Natural killer cell (primary cell): Measurements from ENCODE around the gene TMTC2. TPM values are rescaled to one million over a fixed set of nuclear protein-coding genes. Genes with fewer than 3 reads are reported as not detected.

Source experiments
- ATAC-seq, 3 donors: fragments of 150-1000 bp in 2 of 3; fragments of 200-7000 bp in 1 of 3; cut with Tn5 transposase; 1 replicate in 1 of 3; 2 replicates in 2 of 3; pipeline ENCODE4 v1.10.0; 2021; ENCODE audit warnings: mild to moderate bottlenecking in 2 of 3, moderate library complexity in 2 of 3
- DNase-seq, 2 donors: peaks; one replicate each; pipeline versions ENCODE4 v3.0.0 to v3.0.0-alpha.2; 2013 to 2021; ENCODE audit warnings: mixed read lengths in 1 of 2
- H3K27ac ChIP-seq: one replicate; pipeline ENCODE4 v1.5.1; 2013; ENCODE audit warnings: mild to moderate bottlenecking, low read length
- H3K27me3 ChIP-seq: one replicate; pipeline ENCODE4 v1.6.1; 2013; ENCODE audit warnings: low read length; ENCODE audit not compliant: control insufficient read depth, insufficient read depth
- H3K36me3 ChIP-seq: one replicate; pipeline ENCODE4 v1.6.1; 2013; ENCODE audit warnings: low read length; ENCODE audit not compliant: control insufficient read depth, insufficient read depth
- H3K4me1 ChIP-seq: one replicate; pipeline ENCODE4 v1.6.1; 2013; ENCODE audit warnings: low read length; ENCODE audit not compliant: control insufficient read depth, insufficient read depth
- H3K4me3 ChIP-seq: one replicate; pipeline ENCODE4 v1.5.1; 2013; ENCODE audit warnings: low read length
- H3K9me3 ChIP-seq: one replicate; pipeline ENCODE4 v1.6.1; 2013; ENCODE audit warnings: low read length; ENCODE audit not compliant: control insufficient read depth, insufficient read depth
- H3K27ac Mint-ChIP-seq, 2 donors: one replicate each; pipeline ENCODE4 v1.8.0; 2022; ENCODE audit warnings: mild to moderate bottlenecking in 2 of 2, mixed read lengths in 2 of 2, moderate library complexity in 1 of 2
- H3K27me3 Mint-ChIP-seq, 2 donors: one replicate each; pipeline ENCODE4 v1.8.0; 2022; ENCODE audit warnings: low read depth in 2 of 2, mixed read lengths in 2 of 2
- H3K36me3 Mint-ChIP-seq: one replicate; pipeline ENCODE4 v1.8.0; 2022; ENCODE audit warnings: mixed read lengths
- H3K4me1 Mint-ChIP-seq, 2 donors: one replicate each; pipeline ENCODE4 v1.8.0; 2022; ENCODE audit warnings: mixed read lengths in 2 of 2
- H3K4me3 Mint-ChIP-seq: one replicate; pipeline ENCODE4 v1.8.0; 2022; ENCODE audit warnings: mild to moderate bottlenecking, moderate library complexity, mixed read lengths
- H3K9me3 Mint-ChIP-seq, 2 donors: one replicate each; pipeline ENCODE4 v1.8.0; 2022; ENCODE audit warnings: mixed read lengths in 2 of 2
- WGBS: methylation state at CpG from one replicate; pipeline ENCODE4 v1.1.7; 2013; ENCODE audit warnings: missing lambda C conversion rate; ENCODE audit not compliant: insufficient coverage; 5-methylcytosine and 5-hydroxymethylcytosine counted together
- intact Hi-C: fragments of 100-400 bp; cut with micrococcal nuclease; formaldehyde crosslinking; loops from one replicate; pipeline ENCODE4 v1.14.2; 2022
- total RNA-seq, 4 donors: library from RNA; stranded (reverse); fragments of 120-200 nt in 1 of 4; gene quantifications; one replicate each; pipeline versions ENCODE4 v1.2.3 to v1.2.4, GENCODE V29; 2013 to 2022
- TF ChIP-seq, protein P1 (sequence below): fragments of 200-600 bp; IDR thresholded peaks from one replicate; pipeline ENCODE4 v1.8.0; 2022; ENCODE audit warnings: antibody characterized with exemption

TMTC2 gene
- total RNA-seq, 3 donors from 2014 or later (not counting 1 experiment from before 2014, with no cell fraction given): 1.4 to 2.3 (median 1.6) TPM

DNA sequence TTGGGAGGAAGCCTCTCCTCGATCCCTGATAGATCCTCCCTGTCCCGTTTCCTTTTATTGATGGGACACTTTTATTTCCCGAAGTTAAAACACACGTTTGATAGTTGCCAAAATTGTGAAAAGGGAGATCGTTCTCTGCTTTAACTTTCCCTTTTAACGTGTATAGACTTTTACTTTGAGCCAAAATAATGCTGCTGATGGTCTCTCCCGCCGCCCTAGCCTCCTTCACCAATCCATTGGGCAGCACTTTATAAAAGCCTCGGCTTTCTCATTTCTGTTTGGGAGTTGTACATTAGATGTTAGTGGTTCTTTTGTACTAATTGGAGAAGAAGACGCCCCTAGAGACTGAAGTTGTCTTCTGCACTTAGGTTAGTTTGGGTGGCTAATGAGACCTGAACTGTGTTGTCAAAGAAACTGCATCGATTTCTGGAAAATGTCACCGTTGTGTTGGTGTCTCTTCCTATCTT lies 1.4 kb downstream of the TMTC2 start:
- Mint-ChIP-seq H3K4me3 (peak overlapping the region; percentile 96), H3K27me3 (peaks cover 0 to 6% of the 10 kb centered on the region in 2 donors), H3K27ac (peak overlapping the region; percentile 94 to 95), H3K9me3 (no peaks in the 10 kb centered on the region), H3K36me3 (no peaks in the 10 kb centered on the region), H3K4me1 (peaks cover 26 to 33% of the 10 kb centered on the region in 2 donors)
- H3K9me3 ChIP-seq: no peaks in the 10 kb centered on the region
- H3K36me3 ChIP-seq: no peaks in the 10 kb centered on the region
- DNase-seq (peak in 1 of 2 donors; percentile 37), ATAC-seq (no peak)
- peaks cover 15% of the 10 kb centered on the region for H3K4me1 ChIP-seq
- H3K27me3 ChIP-seq: no peaks in the 10 kb centered on the region
- TF ChIP-seq, protein P1, sequence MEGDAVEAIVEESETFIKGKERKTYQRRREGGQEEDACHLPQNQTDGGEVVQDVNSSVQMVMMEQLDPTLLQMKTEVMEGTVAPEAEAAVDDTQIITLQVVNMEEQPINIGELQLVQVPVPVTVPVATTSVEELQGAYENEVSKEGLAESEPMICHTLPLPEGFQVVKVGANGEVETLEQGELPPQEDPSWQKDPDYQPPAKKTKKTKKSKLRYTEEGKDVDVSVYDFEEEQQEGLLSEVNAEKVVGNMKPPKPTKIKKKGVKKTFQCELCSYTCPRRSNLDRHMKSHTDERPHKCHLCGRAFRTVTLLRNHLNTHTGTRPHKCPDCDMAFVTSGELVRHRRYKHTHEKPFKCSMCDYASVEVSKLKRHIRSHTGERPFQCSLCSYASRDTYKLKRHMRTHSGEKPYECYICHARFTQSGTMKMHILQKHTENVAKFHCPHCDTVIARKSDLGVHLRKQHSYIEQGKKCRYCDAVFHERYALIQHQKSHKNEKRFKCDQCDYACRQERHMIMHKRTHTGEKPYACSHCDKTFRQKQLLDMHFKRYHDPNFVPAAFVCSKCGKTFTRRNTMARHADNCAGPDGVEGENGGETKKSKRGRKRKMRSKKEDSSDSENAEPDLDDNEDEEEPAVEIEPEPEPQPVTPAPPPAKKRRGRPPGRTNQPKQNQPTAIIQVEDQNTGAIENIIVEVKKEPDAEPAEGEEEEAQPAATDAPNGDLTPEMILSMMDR: no peak
- 10% methylated on average over 11 of the region's 12 CpGs for WGBS
- H3K4me3 ChIP-seq: peak overlapping the region; percentile 71
- intact Hi-C loops: loop anchor here (10.0 kb wide), 1 partner anchor 333 kb away; the partner anchor contains the start of genes CCDC59 and METTL25
- peak overlapping the region; percentile 21 for H3K27ac ChIP-seq

DNA sequence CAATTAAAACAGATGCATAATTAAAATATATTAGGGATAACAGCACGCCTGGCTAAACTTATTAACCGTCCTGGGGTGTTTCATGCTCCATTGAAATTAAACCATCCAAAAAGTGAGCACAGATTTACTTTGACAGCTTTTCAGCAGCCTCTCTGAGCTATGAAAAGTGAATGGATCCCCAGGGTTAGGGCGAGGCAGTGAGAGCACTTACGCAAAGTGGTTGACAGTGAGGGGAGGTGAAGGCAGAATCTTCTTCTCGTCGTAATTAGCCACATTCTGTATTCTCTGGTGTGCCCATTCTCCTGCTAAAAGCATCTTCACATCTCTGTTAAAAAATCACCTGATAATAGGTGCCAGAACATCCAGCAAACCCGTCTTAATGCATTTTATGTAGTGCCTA lies 1.9 kb downstream of the TMTC2 start:
- Mint-ChIP-seq H3K27ac (peak overlapping the region; percentile 94 to 95), H3K4me3 (peak overlapping the region; percentile 96), H3K27me3 (peaks cover 0 to 6% of the 10 kb centered on the region in 2 donors), H3K4me1 (peaks cover 26 to 33% of the 10 kb centered on the region in 2 donors), H3K9me3 (no peaks in the 10 kb centered on the region), H3K36me3 (no peaks in the 10 kb centered on the region)
- H3K4me1 ChIP-seq: peaks cover 15% of the 10 kb centered on the region
- H3K27me3 ChIP-seq: no peaks in the 10 kb centered on the region
- TF ChIP-seq, protein P1: no peak
- 93% methylated on average over 7 of the region's 7 CpGs for WGBS
- no peaks in the 10 kb centered on the region for H3K9me3 ChIP-seq
- no peak overlapping the region for H3K4me3 ChIP-seq
- H3K36me3 ChIP-seq: no peaks in the 10 kb centered on the region
- intact Hi-C loops: loop anchor here (10.0 kb wide), 1 partner anchor 334 kb away; the partner anchor contains the start of genes CCDC59 and METTL25
- H3K27ac ChIP-seq: no peak overlapping the region
- ATAC-seq: no peak
- DNase-seq: no peak

DNA sequence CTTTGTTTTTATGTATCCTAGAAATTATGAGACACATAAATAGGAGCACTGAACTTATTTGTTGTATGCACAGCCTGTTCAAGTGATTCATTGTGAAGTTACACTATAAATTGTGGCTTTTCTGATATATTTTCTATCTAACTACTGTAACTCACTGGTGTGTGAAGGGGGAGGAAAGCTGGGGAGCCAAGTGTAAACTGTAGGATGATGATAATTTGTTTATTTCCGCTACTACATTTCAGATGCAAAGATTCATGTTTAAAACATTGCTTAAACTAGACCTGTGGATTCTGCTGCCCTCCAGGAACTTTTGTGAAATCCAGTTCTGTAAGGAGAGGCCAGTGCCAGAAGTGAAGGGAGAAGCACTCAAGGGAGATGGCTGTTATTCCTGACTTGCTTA lies 3.3 kb downstream of the TMTC2 start:
- no peaks in the 10 kb centered on the region for H3K36me3 Mint-ChIP-seq
- ATAC-seq: no peak
- no peaks in the 10 kb centered on the region for H3K9me3 ChIP-seq
- H3K27me3 Mint-ChIP-seq: peaks cover 0 to 6% of the 10 kb centered on the region in 2 donors
- H3K4me3 Mint-ChIP-seq: no peak overlapping the region
- peaks cover 26% of the 10 kb centered on the region in 2 donors for H3K4me1 Mint-ChIP-seq
- H3K4me3 ChIP-seq: no peak overlapping the region
- no peak for DNase-seq
- no peak overlapping the region for H3K27ac ChIP-seq
- H3K4me1 ChIP-seq: peaks cover 15% of the 10 kb centered on the region
- no peaks in the 10 kb centered on the region for H3K9me3 Mint-ChIP-seq
- TF ChIP-seq, protein P1: no peak
- no peak overlapping the region for H3K27ac Mint-ChIP-seq
- intact Hi-C loops: no loop called here
- H3K27me3 ChIP-seq: no peaks in the 10 kb centered on the region
- no peaks in the 10 kb centered on the region for H3K36me3 ChIP-seq
- 80% methylated on average over 1 of the region's 1 CpG for WGBS

DNA sequence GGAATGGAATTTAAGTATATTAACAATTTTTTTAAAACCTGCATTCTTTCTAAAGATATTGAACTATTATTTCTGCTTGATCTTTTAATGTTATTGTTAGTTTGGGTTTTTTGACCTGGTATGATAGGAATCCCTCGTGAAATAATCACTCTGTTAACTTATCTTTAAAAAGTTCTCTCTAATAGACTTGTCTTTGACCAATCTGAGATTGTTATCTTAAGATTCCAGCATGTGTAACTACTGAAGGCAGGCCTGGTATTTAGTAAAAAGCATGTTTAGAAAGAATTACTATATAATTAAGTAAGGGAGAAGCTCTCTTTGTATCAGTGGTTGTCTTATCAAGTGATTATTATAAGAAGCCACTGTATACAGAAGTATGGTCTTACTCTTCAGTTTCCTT lies 4.8 kb downstream of the TMTC2 start:
- no peaks in the 10 kb centered on the region for H3K9me3 ChIP-seq
- no peak overlapping the region for H3K27ac Mint-ChIP-seq
- H3K27me3 Mint-ChIP-seq: peaks cover 0 to 6% of the 10 kb centered on the region in 2 donors
- H3K4me3 ChIP-seq: no peak overlapping the region
- no peaks in the 10 kb centered on the region for H3K27me3 ChIP-seq
- H3K36me3 ChIP-seq: no peaks in the 10 kb centered on the region
- H3K36me3 Mint-ChIP-seq: no peaks in the 10 kb centered on the region
- ATAC-seq (no peak), DNase-seq (no peak)
- H3K27ac ChIP-seq: no peak overlapping the region
- WGBS: no CpG with 5 or more reads among the region's 1 CpG
- peaks cover 15 to 16% of the 10 kb centered on the region in 2 donors for H3K4me1 Mint-ChIP-seq
- H3K9me3 Mint-ChIP-seq: no peaks in the 10 kb centered on the region
- H3K4me1 ChIP-seq: peaks cover 9% of the 10 kb centered on the region
- H3K4me3 Mint-ChIP-seq: no peak overlapping the region
- intact Hi-C loops: no loop called here
- TF ChIP-seq, protein P1: no peak
